ENCODE data around the gene FGF8.
A peak's percentile ranks its signal among the peaks of the same experiment; 100 is the strongest.

GRCh38 chr10:101782811-101783735 lies 7.2 kb upstream of the FGF8 start, which contains the start of gene NPM3:
- TF ChIP-seq CTCF (IDR thresholded peaks at IDR 0.05) = no peak
- peak in 1 of 2 donors; percentile 43 for TF ChIP-seq POLR2AphosphoS5 (IDR thresholded peaks at IDR 0.05)
- TF ChIP-seq POLR2A (IDR thresholded peaks at IDR 0.05) = peak in 1 of 4 donors; percentile 11
- no peak for TF ChIP-seq EP300 (IDR thresholded peaks at IDR 0.05)
